BJ (cell line): ENCODE data around the gene ORM1. TPM values are rescaled to one million over a fixed set of nuclear protein-coding genes. Genes with fewer than 3 reads are reported as not detected.

Source experiments
- CTCF ChIA-PET: fragments of 350-600 bp; formaldehyde crosslinking; extraction: SDS; loops from one replicate; lab custom pipeline; 2021; ENCODE audit warnings: antibody characterized with exemption, inconsistent platforms; lab: Yijun Ruan, JAX
- POLR2A ChIA-PET: fragments of 300-600 bp; sonication (Branson Sonifier 250); formaldehyde crosslinking; extraction: SDS; loops from one replicate; lab custom pipeline; 2021; ENCODE audit warnings: antibody characterized with exemption; lab: Charles Lee
- DNase-seq: peaks from one replicate; pipeline ENCODE4 v3.0.0-alpha.2; 2011; ENCODE audit warnings: low read depth
- H3K27me3 ChIP-seq: 2 replicates; pipeline ENCODE4 v1.6.0; 2011; ENCODE audit warnings: low read length; ENCODE audit not compliant: control insufficient read depth, insufficient read depth
- H3K36me3 ChIP-seq: 2 replicates; pipeline ENCODE4 v1.5.1; 2011; ENCODE audit warnings: low read length; ENCODE audit not compliant: control insufficient read depth, insufficient read depth
- H3K4me3 ChIP-seq: 2 replicates; pipeline ENCODE4 v1.5.1; 2011; ENCODE audit warnings: low read depth, mild to moderate bottlenecking, control low read depth, low read length
- CTCF ChIP-seq: IDR thresholded peaks from 2 replicates; pipeline ENCODE4 v1.5.1; 2011; ENCODE audit warnings: low read depth, mild to moderate bottlenecking, control low read depth, inconsistent platforms, low read length, moderate library complexity; ENCODE audit not compliant: insufficient read depth
- polyA plus RNA-seq: library from polyadenylated mRNA; depleted of rRNA; stranded (reverse); fragments of >200 nt; gene quantifications from 2 replicates; pipeline ENCODE4 v1.2.3, GENCODE V29; 2011

Gene ORM1
- polyA plus RNA-seq, 1 experiment = not detected

- ChIA-PET POLR2A (no interaction called here), CTCF (interaction anchor here (1.3 kb wide), 1 partner anchor 42 kb away, joined by 3 read pairs; no protein-coding TSS in a partner anchor)
- no peak for TF ChIP-seq CTCF
- no peak overlapping the region for H3K4me3 ChIP-seq
- no peaks in the 10 kb centered on the region for H3K27me3 ChIP-seq
- H3K36me3 ChIP-seq = peaks cover 37% of the 10 kb centered on the region
- DNase-seq = no peak
Measured at GRCh38 chr9:114363424-114363823, 40.5 kb downstream of the ORM1 start.

- peak; percentile 82 for DNase-seq
- ChIA-PET POLR2A (interaction anchor here (0.6 kb wide), 1 partner anchor 1594 kb away, joined by 3 read pairs; no protein-coding TSS in a partner anchor), CTCF (interaction anchor here (1.0 to 1.3 kb wide), 2 partner anchors 41 to 290 kb away, joined by 3 read pairs; no protein-coding TSS in a partner anchor)
- H3K36me3 ChIP-seq = peaks cover 35% of the 10 kb centered on the region
- H3K4me3 ChIP-seq = no peak overlapping the region
- no peak for TF ChIP-seq CTCF
- no peaks in the 10 kb centered on the region for H3K27me3 ChIP-seq
Measured at GRCh38 chr9:114364134-114365041, 41.5 kb downstream of the ORM1 start.

DNA sequence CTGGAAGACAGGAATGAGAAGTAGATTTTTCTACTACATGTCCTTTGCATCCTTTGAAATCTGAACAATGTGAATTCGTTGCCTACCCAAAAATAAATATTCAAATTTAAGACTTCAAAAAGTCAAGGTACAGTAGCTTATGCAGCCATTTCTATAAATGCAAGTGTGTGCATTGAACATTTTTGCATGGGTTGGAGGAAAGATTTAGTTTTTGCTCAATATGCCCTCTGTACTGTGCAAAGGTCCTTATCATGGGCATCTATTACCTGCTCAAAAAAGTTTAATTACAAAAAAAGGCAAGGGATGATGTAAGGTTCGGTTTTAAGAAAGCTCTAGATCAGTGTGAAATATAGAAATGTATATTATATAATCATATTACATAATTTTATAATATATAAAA, 42.3 kb downstream of the ORM1 start:
- TF ChIP-seq CTCF = no peak
- ChIA-PET POLR2A (no interaction called here), CTCF (no interaction called here)
- DNase-seq = no peak
- no peaks in the 10 kb centered on the region for H3K27me3 ChIP-seq
- H3K4me3 ChIP-seq = no peak overlapping the region
- H3K36me3 ChIP-seq = peaks cover 28% of the 10 kb centered on the region

GRCh38 chr9:114366334-114367128, 43.6 kb downstream of the ORM1 start:
- POLR2A ChIA-PET = interaction anchor here (0.6 kb wide), 1 partner anchor 67 kb away, joined by 3 read pairs; no protein-coding TSS in a partner anchor
- Histone ChIP-seq H3K4me3 (no peak overlapping the region), H3K36me3 (peaks cover 18% of the 10 kb centered on the region), H3K27me3 (no peaks in the 10 kb centered on the region)
- no peak for TF ChIP-seq CTCF
- CTCF ChIA-PET = no interaction called here
- DNase-seq = peak; percentile 88

GRCh38 chr9:114367366-114367765, 44.5 kb downstream of the ORM1 start:
- POLR2A ChIA-PET = no interaction called here
- H3K4me3 ChIP-seq = no peak overlapping the region
- no peak for DNase-seq
- CTCF ChIA-PET = no interaction called here
- no peaks in the 10 kb centered on the region for H3K27me3 ChIP-seq
- H3K36me3 ChIP-seq = peaks cover 14% of the 10 kb centered on the region
- no peak for TF ChIP-seq CTCF
